ENCODE measurements around the gene IL1RAPL1.

Gene IL1RAPL1

DNA sequence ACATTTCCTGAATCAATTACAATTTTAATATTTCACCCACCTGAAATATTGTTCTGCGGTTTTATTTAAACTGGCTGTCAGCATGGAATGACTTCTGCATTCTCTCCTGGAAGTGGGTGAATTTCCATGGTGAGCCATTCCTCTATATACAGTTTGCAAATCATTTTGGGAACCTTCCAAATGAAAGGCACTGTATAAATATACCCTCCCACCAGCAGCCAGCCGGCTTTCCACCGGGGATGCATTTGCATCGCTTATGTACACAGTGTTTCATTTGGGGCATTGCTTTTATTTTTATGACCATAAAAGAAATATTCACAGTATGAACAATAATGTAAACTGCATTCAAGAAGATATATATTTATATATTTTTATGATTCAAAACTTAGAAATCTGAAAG lies 4.7 kb upstream of the IL1RAPL1 start:
- TF ChIP-seq TAF1 (IDR thresholded peaks at IDR 0.05; ENCODE audit: borderline replicate concordance, insufficient read depth, low read length) = no peak
- TF ChIP-seq, protein P1, sequence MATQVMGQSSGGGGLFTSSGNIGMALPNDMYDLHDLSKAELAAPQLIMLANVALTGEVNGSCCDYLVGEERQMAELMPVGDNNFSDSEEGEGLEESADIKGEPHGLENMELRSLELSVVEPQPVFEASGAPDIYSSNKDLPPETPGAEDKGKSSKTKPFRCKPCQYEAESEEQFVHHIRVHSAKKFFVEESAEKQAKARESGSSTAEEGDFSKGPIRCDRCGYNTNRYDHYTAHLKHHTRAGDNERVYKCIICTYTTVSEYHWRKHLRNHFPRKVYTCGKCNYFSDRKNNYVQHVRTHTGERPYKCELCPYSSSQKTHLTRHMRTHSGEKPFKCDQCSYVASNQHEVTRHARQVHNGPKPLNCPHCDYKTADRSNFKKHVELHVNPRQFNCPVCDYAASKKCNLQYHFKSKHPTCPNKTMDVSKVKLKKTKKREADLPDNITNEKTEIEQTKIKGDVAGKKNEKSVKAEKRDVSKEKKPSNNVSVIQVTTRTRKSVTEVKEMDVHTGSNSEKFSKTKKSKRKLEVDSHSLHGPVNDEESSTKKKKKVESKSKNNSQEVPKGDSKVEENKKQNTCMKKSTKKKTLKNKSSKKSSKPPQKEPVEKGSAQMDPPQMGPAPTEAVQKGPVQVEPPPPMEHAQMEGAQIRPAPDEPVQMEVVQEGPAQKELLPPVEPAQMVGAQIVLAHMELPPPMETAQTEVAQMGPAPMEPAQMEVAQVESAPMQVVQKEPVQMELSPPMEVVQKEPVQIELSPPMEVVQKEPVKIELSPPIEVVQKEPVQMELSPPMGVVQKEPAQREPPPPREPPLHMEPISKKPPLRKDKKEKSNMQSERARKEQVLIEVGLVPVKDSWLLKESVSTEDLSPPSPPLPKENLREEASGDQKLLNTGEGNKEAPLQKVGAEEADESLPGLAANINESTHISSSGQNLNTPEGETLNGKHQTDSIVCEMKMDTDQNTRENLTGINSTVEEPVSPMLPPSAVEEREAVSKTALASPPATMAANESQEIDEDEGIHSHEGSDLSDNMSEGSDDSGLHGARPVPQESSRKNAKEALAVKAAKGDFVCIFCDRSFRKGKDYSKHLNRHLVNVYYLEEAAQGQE (IDR thresholded peaks at IDR 0.05; ENCODE audit: insufficient read depth in 1 of 2, low read depth in 2 of 2, low read length in 2 of 2) = no peak
- TF ChIP-seq FOXP2 (optimal IDR thresholded peaks at IDR 0.05; ENCODE audit: borderline replicate concordance, extremely low read depth, extremely low read length, insufficient read depth) = no peak
- no peak for TF ChIP-seq POLR2AphosphoS5 (IDR thresholded peaks at IDR 0.05; ENCODE audit: low read depth, low read length)
- TF ChIP-seq SIN3A (IDR thresholded peaks at IDR 0.05; ENCODE audit: borderline replicate concordance, insufficient read depth, low read length) = no peak

DNA sequence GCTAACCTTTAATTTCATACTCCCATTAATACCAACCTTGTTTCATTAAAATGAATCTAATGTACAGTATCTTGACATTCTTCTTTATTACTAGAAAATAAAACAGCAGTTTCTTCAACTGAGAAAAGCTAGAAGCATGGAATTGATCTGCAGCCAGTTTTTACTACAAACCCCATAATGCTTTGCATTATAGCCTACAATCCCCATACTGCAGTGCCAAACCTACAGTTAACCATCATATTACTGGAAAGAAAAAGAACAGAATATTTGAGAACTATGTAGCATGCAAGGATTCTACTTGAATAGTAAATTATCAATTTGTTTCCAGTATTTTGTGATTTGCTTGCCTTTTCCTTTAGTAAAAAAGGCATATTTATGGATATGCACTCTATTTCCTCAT lies 3.2 kb upstream of the IL1RAPL1 start:
- TF ChIP-seq TAF1 (IDR thresholded peaks at IDR 0.05; ENCODE audit: borderline replicate concordance, insufficient read depth, low read length) = no peak

DNA sequence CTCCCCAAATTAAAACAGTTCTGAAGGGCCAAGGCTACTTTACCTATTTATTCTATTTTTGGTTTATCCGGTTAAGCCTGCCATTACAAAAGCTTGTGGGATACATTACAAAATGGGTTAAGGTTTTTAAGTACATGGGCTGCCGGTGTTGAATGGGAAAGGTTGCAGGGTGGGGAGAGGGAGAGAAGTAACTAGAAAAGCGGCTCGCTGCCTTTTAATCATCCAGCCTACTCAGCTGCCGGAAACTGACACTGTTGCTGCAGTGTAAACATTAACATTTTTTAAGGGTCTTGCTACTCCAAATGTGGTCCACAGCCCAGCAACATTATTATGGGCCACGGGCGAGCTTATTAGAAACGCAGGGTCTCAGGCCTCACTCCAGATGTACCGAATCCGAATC lies 1.5 kb upstream of the IL1RAPL1 start:
- no peak for TF ChIP-seq SIN3A (IDR thresholded peaks at IDR 0.05; ENCODE audit: borderline replicate concordance, insufficient read depth, low read length)
- TF ChIP-seq, protein P1 (IDR thresholded peaks at IDR 0.05; ENCODE audit: insufficient read depth in 1 of 2, low read depth in 2 of 2, low read length in 2 of 2) = no peak
- TF ChIP-seq FOXP2 (optimal IDR thresholded peaks at IDR 0.05; ENCODE audit: borderline replicate concordance, extremely low read depth, extremely low read length, insufficient read depth) = no peak
- no peak for TF ChIP-seq TAF1 (IDR thresholded peaks at IDR 0.05; ENCODE audit: borderline replicate concordance, insufficient read depth, low read length)
- no peak for TF ChIP-seq POLR2AphosphoS5 (IDR thresholded peaks at IDR 0.05; ENCODE audit: low read depth, low read length)

DNA sequence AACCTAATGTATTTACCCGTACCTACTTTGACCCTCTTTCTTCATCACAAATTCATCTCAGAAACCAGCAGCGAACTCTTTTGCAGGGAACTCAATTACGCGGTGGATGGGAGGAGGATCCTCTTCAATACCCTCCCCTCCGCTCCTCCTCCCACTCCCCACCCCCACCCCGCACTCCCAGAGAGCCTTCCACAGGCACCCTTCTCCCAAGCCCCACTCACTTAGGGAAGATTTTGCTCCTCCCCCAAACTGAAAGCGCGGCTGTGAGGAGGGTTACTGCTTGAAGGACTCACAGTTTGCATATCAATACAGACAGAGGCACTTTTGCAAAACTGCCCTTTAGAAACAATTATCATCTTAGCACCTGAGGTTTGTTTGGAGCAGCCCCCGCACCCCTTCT lies 960 bp upstream of the IL1RAPL1 start:
- TF ChIP-seq POLR2AphosphoS5 (IDR thresholded peaks at IDR 0.05; ENCODE audit: low read depth, low read length) (no peak), FOXP2 (optimal IDR thresholded peaks at IDR 0.05; ENCODE audit: borderline replicate concordance, extremely low read depth, extremely low read length, insufficient read depth) (no peak), SIN3A (IDR thresholded peaks at IDR 0.05; ENCODE audit: borderline replicate concordance, insufficient read depth, low read length) (no peak), TAF1 (IDR thresholded peaks at IDR 0.05; ENCODE audit: borderline replicate concordance, insufficient read depth, low read length) (no peak)
- TF ChIP-seq, protein P1 (IDR thresholded peaks at IDR 0.05; ENCODE audit: insufficient read depth in 1 of 2, low read depth in 2 of 2, low read length in 2 of 2) = no peak

DNA sequence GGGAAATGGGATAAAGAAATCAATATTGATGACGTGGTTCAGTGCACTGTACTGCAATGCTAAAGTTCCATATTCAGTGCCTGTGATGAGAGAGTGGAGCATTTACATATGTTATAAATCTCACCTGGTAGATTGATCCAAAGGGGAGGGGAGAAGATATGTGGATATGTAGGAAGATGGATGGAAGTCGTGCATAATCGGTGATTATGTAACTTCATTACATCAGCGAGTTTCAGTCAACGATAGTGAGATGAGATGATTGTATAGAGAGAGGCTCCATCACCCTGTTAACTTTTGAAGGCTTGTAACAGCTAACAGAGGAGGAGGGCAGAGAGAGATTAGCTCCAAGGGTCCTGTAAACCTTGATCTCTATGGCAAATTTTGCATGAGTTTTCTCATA lies 1.8 kb downstream of the IL1RAPL1 start:
- TF ChIP-seq, protein P1 (IDR thresholded peaks at IDR 0.05; ENCODE audit: insufficient read depth in 1 of 2, low read depth in 2 of 2, low read length in 2 of 2) = no peak
- TF ChIP-seq TAF1 (IDR thresholded peaks at IDR 0.05; ENCODE audit: borderline replicate concordance, insufficient read depth, low read length) (no peak), SIN3A (IDR thresholded peaks at IDR 0.05; ENCODE audit: borderline replicate concordance, insufficient read depth, low read length) (no peak), FOXP2 (optimal IDR thresholded peaks at IDR 0.05; ENCODE audit: borderline replicate concordance, extremely low read depth, extremely low read length, insufficient read depth) (no peak), POLR2AphosphoS5 (IDR thresholded peaks at IDR 0.05; ENCODE audit: low read depth, low read length) (no peak)

All from PFSK-1 (cell line).